OCI-LY1 (cell line): ENCODE data around the gene CNOT8.

Source experiments
- CTCF ChIP-seq: fragments of 200-600 bp; sonication (generic), shearing (Covaris generic); IDR thresholded peaks from 2 replicates; pipeline ENCODE4 v1.5.1; 2017; ENCODE audit warnings: mild to moderate bottlenecking, antibody characterized with exemption, low read length, moderate library complexity, mixed read lengths
- EZH2 ChIP-seq: fragments of 200-600 bp; sonication (generic), shearing (Covaris generic); IDR thresholded peaks from 2 replicates; pipeline ENCODE4 v1.8.0; 2017; ENCODE audit warnings: borderline replicate concordance, mixed run types, mild to moderate bottlenecking, antibody characterized with exemption, low read length, moderate library complexity, mixed read lengths

GRCh38 chr5:154895606-154896561, 37.5 kb downstream of the CNOT8 start:
- TF ChIP-seq CTCF, result no peak
- TF ChIP-seq EZH2, result no peak
